HepG2 (cell line): ENCODE results near the gene KANSL1. TPM values are rescaled to one million over a fixed set of nuclear protein-coding genes. Genes with fewer than 3 reads are reported as not detected.

Source experiments
- BCL6 ChIP-seq: IDR thresholded peaks from 2 replicates; pipeline ENCODE4 v1.6.1; 2016; ENCODE audit warnings: missing genetic modification reagents, missing compliant biosample characterization
- CREB1 ChIP-seq, 2 experiments: fragments of 450-650 bp in 1 of 2; IDR thresholded peaks; 2 replicates each; pipeline ENCODE4 v1.6.1; 2016 to 2017; ENCODE audit warnings: control low read depth in 1 of 2, mild to moderate bottlenecking in 1 of 2, missing compliant biosample characterization in 1 of 2, missing genetic modification characterization in 1 of 2
- KDM1A ChIP-seq: IDR thresholded peaks from 2 replicates; pipeline ENCODE4 v1.6.1; 2016; ENCODE audit warnings: missing compliant biosample characterization
- KLF11 ChIP-seq: IDR thresholded peaks from 2 replicates; pipeline ENCODE4 v1.6.1; 2016; ENCODE audit warnings: missing compliant biosample characterization
- KLF16 ChIP-seq, 2 experiments: sonication (generic) in 1 of 2; formaldehyde crosslinking in 1 of 2; IDR thresholded peaks; 2 replicates each; pipeline versions ENCODE4 v1.6.1 to v1.8.0; 2016 to 2023; ENCODE audit warnings: missing genetic modification reagents in 2 of 2, missing compliant biosample characterization in 1 of 2
- MAFK ChIP-seq, 2 experiments: IDR thresholded peaks in 1 of 2; conservative IDR thresholded peaks in 1 of 2; 2 replicates each; pipeline ENCODE4 v1.6.1; 2011; ENCODE audit warnings: improper control_type of control experiment in 2 of 2, low read length in 2 of 2
- MXI1 ChIP-seq: IDR thresholded peaks from 3 replicates; pipeline ENCODE4 v1.6.1; 2012; ENCODE audit warnings: low read depth, low read length, inconsistent platforms, borderline replicate concordance
- SMARCE1 ChIP-seq: fragments of 450-650 bp; IDR thresholded peaks from 2 replicates; pipeline ENCODE4 v1.6.1; 2017; ENCODE audit warnings: borderline replicate concordance
- TBP ChIP-seq: sonication (generic); formaldehyde crosslinking; IDR thresholded peaks from 2 replicates; pipeline ENCODE4 v1.5.0; 2020; ENCODE audit warnings: missing genetic modification reagents
- TBX2 ChIP-seq: sonication (generic); formaldehyde crosslinking; IDR thresholded peaks from 2 replicates; pipeline ENCODE4 v1.5.0; 2020; ENCODE audit warnings: missing genetic modification reagents, mild to moderate bottlenecking, borderline replicate concordance
- THAP7 ChIP-seq: sonication (generic); formaldehyde crosslinking; IDR thresholded peaks from 2 replicates; pipeline ENCODE4 v1.8.1; 2023; ENCODE audit warnings: mild to moderate bottlenecking, missing genetic modification reagents
- ZNF274 ChIP-seq: sonication (generic); formaldehyde crosslinking; IDR thresholded peaks from 2 replicates; pipeline ENCODE4 v1.5.1; 2020; ENCODE audit warnings: mild to moderate bottlenecking, missing genetic modification reagents
- ZNF33B ChIP-seq: sonication (generic); formaldehyde crosslinking; IDR thresholded peaks from 2 replicates; pipeline ENCODE4 v1.5.1; 2020; ENCODE audit warnings: mild to moderate bottlenecking, missing genetic modification reagents
- ZNF570 ChIP-seq: sonication (generic); formaldehyde crosslinking; IDR thresholded peaks from 2 replicates; pipeline ENCODE4 v1.4.0; 2020; ENCODE audit warnings: mild to moderate bottlenecking, missing genetic modification reagents, borderline replicate concordance
- polyA plus RNA-seq, 8 experiments: library from polyadenylated mRNA; depleted of rRNA in 3 of 8; stranded (reverse) in 7 of 8; unstranded in 1 of 8; fragments of >200 nt; fragmentation: Illumina TruSeq in 4 of 8; extraction: Trizol in 4 of 8; gene quantifications; 2 replicates each; pipeline versions ENCODE4 v1.2.1 to v1.2.3, GENCODE V29; 2011 to 2016; ENCODE audit warnings: low read depth in 4 of 8, missing spikeins in 1 of 8, mixed read lengths in 1 of 8; ENCODE audit not compliant: insufficient read depth in 1 of 8
- total RNA-seq, 5 experiments: library from RNA; depleted of rRNA; stranded (reverse); fragments of >200 nt; fragmentation: Illumina TruSeq; extraction: Trizol; gene quantifications; 2 replicates each; pipeline ENCODE4 v1.2.3, GENCODE V29; 2016; ENCODE audit warnings: low read depth in 1 of 5
- TF ChIP-seq, protein P1 (sequence below): sonication (generic); formaldehyde crosslinking; IDR thresholded peaks from 2 replicates; pipeline ENCODE4 v1.8.0; 2022; ENCODE audit warnings: mild to moderate bottlenecking, missing genetic modification reagents, moderate library complexity
- TF ChIP-seq, protein P2 (sequence below): sonication (generic); formaldehyde crosslinking; IDR thresholded peaks from 2 replicates; pipeline ENCODE4 v1.4.0; 2020; ENCODE audit warnings: missing genetic modification reagents, mild to moderate bottlenecking, borderline replicate concordance
- TF ChIP-seq, protein P3 (sequence below): sonication (generic); formaldehyde crosslinking; IDR thresholded peaks from 2 replicates; pipeline ENCODE4 v1.4.0; 2020; ENCODE audit warnings: missing genetic modification reagents, borderline replicate concordance

The KANSL1 gene
- total and polyA plus RNA-seq, 2 of the 13 experiments (the other 11 are each of a cell fraction or from before 2014, with no cell fraction given) = 24.0 to 59.6 TPM

GRCh38 chr17:46193626-46194392 lies 580 bp upstream of the KANSL1 start (continued):
- TF ChIP-seq KLF11 (peak; percentile 74; the same call in 1 of the 2 replicates), ZNF570 (no peak), TBP (CRISPR knock-in tag) (no peak), KDM1A (CRISPR knock-in tag) (0 out of 2 replicates have a peak, but pooled peaks have one; percentile 19), ZNF274 (peak; percentile 91), ZNF33B (0 out of 2 replicates have a peak, but pooled peaks have one; percentile 72), CREB1 (IDR thresholded peaks at IDR 0.05) (peak; percentile 74), CREB1 (CRISPR knock-in tag; IDR thresholded peaks at IDR 0.05) (peak; percentile 78), TBX2 (CRISPR knock-in tag) (peak; percentile 80), MAFK (conservative IDR thresholded peaks at IDR 0.05 in 1 of 2, IDR thresholded peaks at IDR 0.05 in 1 of 2; ENCODE audit: low read length in 2 of 2) (no peak), THAP7 (CRISPR knock-in tag) (peak; percentile 39; the same call in 1 of the 2 replicates), KLF16 (CRISPR knock-in tag; IDR thresholded peaks at IDR 0.05) (peak in 1 of 2 experiments; percentile 67; a peak in 1 of 4 replicates), SMARCE1 (no peak), MXI1 (peak; percentile 92; the same call in 2 of the 3 replicates), BCL6 (CRISPR knock-in tag) (no peak)
- TF ChIP-seq, protein P1, sequence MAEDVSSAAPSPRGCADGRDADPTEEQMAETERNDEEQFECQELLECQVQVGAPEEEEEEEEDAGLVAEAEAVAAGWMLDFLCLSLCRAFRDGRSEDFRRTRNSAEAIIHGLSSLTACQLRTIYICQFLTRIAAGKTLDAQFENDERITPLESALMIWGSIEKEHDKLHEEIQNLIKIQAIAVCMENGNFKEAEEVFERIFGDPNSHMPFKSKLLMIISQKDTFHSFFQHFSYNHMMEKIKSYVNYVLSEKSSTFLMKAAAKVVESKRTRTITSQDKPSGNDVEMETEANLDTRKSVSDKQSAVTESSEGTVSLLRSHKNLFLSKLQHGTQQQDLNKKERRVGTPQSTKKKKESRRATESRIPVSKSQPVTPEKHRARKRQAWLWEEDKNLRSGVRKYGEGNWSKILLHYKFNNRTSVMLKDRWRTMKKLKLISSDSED (CRISPR knock-in tag) = no peak
- TF ChIP-seq, protein P2, sequence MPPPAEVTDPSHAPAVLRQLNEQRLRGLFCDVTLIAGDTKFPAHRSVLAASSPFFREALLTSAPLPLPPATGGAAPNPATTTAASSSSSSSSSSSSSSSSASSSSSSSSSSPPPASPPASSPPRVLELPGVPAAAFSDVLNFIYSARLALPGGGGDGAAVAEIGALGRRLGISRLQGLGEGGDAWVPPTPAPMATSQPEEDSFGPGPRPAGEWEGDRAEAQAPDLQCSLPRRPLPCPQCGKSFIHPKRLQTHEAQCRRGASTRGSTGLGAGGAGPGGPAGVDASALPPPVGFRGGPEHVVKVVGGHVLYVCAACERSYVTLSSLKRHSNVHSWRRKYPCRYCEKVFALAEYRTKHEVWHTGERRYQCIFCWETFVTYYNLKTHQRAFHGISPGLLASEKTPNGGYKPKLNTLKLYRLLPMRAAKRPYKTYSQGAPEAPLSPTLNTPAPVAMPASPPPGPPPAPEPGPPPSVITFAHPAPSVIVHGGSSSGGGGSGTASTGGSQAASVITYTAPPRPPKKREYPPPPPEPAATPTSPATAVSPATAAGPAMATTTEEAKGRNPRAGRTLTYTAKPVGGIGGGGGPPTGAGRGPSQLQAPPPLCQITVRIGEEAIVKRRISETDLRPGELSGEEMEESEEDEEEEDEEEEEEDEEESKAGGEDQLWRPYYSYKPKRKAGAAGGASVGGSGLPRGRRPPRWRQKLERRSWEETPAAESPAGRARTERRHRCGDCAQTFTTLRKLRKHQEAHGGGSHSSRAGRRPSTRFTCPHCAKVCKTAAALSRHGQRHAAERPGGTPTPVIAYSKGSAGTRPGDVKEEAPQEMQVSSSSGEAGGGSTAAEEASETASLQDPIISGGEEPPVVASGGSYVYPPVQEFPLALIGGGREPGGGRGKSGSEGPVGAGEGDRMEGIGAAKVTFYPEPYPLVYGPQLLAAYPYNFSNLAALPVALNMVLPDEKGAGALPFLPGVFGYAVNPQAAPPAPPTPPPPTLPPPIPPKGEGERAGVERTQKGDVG (CRISPR knock-in tag) = no peak; the same call in 1 of the 2 replicates
- TF ChIP-seq, protein P3, sequence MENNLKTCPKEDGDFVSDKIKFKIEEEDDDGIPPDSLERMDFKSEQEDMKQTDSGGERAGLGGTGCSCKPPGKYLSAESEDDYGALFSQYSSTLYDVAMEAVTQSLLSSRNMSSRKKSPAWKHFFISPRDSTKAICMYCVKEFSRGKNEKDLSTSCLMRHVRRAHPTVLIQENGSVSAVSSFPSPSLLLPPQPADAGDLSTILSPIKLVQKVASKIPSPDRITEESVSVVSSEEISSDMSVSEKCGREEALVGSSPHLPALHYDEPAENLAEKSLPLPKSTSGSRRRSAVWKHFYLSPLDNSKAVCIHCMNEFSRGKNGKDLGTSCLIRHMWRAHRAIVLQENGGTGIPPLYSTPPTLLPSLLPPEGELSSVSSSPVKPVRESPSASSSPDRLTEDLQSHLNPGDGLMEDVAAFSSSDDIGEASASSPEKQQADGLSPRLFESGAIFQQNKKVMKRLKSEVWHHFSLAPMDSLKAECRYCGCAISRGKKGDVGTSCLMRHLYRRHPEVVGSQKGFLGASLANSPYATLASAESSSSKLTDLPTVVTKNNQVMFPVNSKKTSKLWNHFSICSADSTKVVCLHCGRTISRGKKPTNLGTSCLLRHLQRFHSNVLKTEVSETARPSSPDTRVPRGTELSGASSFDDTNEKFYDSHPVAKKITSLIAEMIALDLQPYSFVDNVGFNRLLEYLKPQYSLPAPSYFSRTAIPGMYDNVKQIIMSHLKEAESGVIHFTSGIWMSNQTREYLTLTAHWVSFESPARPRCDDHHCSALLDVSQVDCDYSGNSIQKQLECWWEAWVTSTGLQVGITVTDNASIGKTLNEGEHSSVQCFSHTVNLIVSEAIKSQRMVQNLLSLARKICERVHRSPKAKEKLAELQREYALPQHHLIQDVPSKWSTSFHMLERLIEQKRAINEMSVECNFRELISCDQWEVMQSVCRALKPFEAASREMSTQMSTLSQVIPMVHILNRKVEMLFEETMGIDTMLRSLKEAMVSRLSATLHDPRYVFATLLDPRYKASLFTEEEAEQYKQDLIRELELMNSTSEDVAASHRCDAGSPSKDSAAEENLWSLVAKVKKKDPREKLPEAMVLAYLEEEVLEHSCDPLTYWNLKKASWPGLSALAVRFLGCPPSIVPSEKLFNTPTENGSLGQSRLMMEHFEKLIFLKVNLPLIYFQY (CRISPR knock-in tag) = peak; percentile 60
